ENCODE measurements around the gene PRM1.

Gene PRM1

DNA sequence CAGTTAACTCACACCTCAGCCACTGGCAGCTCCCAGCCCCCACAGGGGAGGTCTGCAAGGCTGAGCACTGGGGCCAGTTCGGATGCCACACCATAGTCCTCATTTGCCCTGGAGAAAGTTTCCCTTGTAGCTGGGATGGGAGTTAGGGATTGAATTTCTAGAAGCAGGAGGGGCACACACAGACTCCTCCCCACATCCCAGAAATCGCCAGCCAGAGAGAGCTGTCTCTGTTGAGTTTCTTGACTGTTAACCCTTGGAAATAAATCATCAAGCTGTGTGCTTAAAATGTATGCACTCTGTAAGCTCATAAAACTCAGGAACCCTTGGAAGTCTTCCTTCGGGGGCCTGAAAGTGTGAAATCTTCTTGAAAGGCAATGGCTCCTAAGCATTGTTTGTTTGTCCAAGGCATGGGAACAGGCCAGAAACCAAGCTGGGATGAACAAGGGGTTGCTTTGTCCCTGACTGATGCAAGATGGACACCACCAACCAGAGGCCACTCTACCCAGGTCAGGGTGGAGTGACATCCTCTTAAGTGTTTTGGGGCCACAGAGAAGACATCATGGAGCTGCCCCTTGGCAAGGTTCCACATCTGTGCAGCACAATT, 7.3 kb downstream of the PRM1 start:
- H3K4me3 ChIP-seq (ENCODE audit: low read length) = no peak overlapping the region
- DNase-seq (ENCODE audit: low read depth) = no peak
- TF ChIP-seq CTCF (conservative IDR thresholded peaks at IDR 0.05; ENCODE audit: low read depth, low read length) = no peak

GRCh38 chr16:11272921-11273720, 8.0 kb downstream of the PRM1 start, which contains the start of gene PRM3:
Gene PRM3 (minus strand): TSS chr16:11273629. CDS start chr16:11273595, 34 bp downstream.
- TF ChIP-seq CTCF (conservative IDR thresholded peaks at IDR 0.05; ENCODE audit: low read depth, low read length) = no peak
- no peak within 1 kb of the TSS for H3K4me3 ChIP-seq (ENCODE audit: low read length)
- DNase-seq (ENCODE audit: low read depth) = no peak

DNA sequence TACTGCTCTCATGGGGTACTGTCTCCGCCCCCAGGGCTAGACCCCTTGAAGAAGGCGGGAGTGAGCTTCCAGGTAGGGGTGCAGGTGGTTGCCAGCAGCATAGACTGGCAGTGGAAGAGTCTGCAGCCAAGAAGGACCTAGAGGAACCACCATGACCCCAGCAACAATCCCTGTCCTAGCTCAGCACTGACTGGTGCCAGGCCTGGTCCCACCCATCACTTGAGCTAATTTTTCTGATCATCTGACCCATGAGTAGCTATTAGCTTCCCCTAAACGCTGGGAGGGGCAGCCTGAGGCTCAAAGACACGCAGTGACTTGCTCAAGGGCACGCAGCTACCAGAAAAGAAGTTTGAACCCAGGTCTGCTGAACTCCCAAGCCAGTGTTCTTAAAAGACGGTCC, 8.6 kb downstream of the PRM1 start:
- TF ChIP-seq CTCF (conservative IDR thresholded peaks at IDR 0.05; ENCODE audit: low read depth, low read length) = no peak
- H3K4me3 ChIP-seq (ENCODE audit: low read length) = no peak overlapping the region
- DNase-seq (ENCODE audit: low read depth) = no peak

GRCh38 chr16:11271610-11272009, 9.5 kb downstream of the PRM1 start:
- TF ChIP-seq CTCF (conservative IDR thresholded peaks at IDR 0.05; ENCODE audit: low read depth, low read length) = no peak
- no peak for DNase-seq (ENCODE audit: low read depth)
- H3K4me3 ChIP-seq (ENCODE audit: low read length) = no peak overlapping the region

DNA sequence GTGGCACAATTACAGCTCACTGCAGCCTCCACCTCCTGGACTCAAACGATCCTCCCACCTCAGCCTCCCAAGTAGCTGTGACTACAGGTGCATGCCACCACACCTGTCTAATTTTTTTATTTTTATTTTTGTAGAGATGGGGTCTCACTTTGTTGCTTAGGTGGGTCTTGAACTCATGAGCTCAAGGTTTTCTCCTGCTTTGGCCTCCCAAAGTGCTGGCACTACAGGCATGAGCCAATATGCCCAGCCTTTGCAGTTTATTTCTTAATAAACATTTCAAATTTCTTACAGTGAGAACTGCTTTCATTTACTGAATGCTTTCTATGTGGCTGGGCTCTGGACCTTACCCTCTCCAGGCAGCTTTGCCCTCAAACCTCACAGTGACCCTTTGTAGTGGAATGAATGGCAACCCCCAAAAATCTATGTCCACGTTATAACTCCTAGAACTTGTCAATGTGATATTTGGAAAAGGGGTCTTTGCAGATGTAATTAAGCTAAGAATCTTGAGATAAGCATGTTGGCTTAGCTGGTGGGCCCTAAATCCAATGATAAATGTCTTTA, 10.4 kb downstream of the PRM1 start:
- no peak for TF ChIP-seq CTCF (conservative IDR thresholded peaks at IDR 0.05; ENCODE audit: low read depth, low read length)
- H3K4me3 ChIP-seq (ENCODE audit: low read length) = no peak overlapping the region
- no peak for DNase-seq (ENCODE audit: low read depth)

GRCh38 chr16:11268921-11269375, 12.2 kb downstream of the PRM1 start, which contains the start of gene TNP2:
Gene TNP2 (minus strand): TSS chr16:11269325. CDS start chr16:11269262, 63 bp downstream.
- H3K4me3 ChIP-seq (ENCODE audit: low read length) = no peak within 1 kb of the TSS
- TF ChIP-seq CTCF (conservative IDR thresholded peaks at IDR 0.05; ENCODE audit: low read depth, low read length) = no peak
- no peak for DNase-seq (ENCODE audit: low read depth)

Data from retinal pigment epithelial cell (primary cell).